GM21723 (cell line): ENCODE results near the gene SERGEF.
A peak's percentile ranks its signal among the peaks of the same experiment; 100 is the strongest.
"Not testable (repeated sequence)": the region's sequence is repeated elsewhere in the genome, so short reads cannot be mapped to it uniquely, and the experiment has no call there.

Source experiments
- ATAC-seq: cut with Tn5 transposase; IDR thresholded peaks from one replicate; pipeline ENCODE4 v1.9.1; 2021; ENCODE audit warnings: mild to moderate bottlenecking, moderate library complexity; ENCODE audit not compliant: unreplicated experiment

SERGEF gene

DNA sequence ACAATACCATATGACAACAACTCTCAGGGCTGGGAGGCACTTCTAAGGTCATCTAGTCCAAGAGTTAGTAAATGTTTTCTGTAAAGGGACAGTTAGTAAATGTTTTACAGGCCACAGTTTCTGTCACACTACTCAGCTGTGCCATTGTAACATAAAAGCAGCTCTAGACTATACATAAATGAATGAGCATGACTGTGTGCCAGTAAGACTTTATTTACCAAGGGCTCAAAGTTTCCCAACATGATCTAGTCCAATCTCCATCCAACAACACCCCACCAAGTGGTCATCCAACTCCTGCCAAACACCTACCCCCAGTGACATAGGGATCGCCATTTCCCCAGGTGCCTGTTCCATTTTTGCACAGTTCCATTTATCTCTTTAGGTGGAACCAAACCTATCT is 12.1 kb downstream of the SERGEF start:
- ATAC-seq, result no peak

DNA sequence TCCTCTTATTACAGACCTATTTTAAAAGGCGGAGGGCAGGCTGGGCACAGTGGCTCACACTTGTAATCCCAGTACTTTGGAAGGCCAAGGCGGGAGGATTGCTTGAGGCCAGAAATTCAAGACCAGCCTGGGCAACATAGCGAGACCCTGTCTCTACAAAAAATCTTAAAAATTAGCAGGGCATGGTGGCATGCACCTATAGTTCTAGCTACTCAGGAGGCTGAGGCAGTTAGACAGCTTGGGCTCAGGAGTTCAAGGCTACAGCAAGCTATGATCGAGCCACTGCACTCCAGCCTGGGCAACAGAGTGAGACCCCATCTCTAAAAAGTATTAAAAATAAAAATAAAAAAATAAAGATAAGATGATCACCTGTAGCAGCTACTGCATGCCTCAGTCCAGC is 12.7 kb downstream of the SERGEF start:
- ATAC-seq, result not testable (repeated sequence)

DNA sequence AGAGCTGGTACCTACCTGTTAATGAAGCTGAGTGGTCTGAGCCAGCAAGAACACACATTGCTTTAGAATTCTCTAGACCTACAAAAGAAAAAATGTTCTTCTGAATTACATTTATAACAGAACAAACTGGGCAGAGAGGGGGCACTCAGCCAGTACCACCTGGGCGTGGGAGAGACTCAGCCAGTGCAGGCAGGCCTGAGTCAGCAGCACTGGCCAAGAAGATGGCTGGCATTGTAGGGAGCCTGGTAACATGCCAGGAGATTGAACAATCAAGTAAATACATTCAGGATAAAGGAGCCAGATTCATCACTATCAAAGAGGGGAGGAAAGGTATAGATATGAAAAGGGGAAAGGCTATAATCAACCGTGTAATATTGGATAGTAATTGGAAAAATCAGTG is 19.9 kb downstream of the SERGEF start:
- ATAC-seq, result no peak

DNA sequence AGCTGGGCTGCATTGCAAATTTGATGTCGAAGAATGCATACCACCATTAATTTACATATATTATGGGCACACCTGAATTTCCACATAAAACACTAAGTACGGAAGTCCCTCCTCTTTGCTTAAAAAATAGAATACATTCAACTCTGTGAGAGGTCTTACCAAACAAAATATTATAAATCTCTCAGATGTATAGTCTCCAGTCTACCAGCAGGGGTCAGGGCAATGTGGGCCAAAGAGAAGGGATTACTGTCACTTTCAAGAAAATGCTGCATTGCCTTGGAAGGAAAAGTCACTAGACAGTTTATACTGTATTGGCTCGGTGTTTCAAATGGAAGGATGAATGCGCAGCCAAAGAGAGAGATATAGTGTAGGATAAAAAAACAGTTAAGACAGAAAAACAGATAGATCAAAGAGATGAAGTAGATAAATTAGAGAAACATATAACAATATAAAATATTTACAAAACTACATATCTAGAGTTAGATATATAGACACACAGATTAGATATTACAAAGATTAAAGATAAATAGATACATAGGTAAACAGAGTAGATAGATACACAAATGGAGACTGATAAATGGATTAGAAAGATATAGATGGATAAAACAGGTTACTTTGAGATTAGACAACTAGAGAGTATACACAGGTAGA is 20.9 kb downstream of the SERGEF start:
- peak; percentile 81 for ATAC-seq

DNA sequence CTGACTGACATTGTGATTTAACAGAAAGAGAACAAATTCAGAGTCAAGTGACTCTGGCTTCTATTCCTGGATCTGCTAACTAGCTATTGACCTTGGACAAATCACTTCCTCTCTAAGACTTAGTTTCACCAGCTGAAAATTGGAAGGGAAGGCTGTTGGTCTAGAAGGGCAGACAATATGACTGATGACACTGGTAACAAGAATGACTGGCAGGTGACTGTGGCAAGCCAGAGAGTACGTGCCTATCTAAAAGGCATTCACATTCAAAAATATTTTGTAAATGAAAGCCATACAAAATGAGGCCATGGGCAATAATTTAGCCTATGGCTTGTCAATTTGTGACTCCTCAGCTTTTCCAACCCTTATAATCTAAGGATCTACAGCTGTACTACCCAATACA is 23.5 kb downstream of the SERGEF start:
- ATAC-seq, result no peak

DNA sequence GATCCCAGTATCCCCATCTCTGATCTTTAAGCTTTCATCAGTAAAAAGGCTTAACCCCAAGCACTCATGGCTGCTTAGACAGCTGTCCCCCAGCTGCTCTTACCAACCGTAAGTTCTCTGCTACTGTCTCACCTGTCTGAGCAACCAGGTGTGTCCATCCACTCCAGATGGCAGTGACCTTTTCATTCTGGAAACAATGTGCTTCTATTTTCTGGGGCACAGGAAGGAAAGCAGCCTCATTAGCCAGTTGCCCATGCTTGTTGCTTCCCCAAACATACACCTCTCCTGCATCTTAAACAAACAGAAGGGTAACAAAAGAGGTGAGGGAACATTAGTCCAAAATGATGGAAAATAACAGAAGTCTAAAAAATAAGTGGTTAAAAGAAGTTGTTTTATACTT is 24.4 kb downstream of the SERGEF start:
- ATAC-seq, result no peak

DNA sequence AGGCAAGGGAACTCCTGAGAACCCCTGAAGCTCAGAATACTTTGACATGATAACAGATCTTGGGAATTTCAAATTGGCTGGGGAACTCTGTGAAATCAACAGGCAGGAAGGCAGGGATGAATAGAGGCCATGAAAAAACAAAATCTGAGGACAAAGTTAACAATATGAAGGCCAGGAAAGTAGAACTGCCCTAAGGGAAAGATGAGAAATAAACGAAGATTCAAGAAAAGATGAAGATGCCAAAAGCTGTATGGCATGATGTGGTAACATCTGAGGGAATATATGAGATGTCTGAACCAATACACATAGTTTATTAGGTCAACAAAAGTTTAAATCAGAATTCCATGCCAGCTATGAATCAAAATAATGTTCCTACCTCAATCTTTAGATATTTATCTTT is 25.0 kb downstream of the SERGEF start:
- ATAC-seq, result no peak

DNA sequence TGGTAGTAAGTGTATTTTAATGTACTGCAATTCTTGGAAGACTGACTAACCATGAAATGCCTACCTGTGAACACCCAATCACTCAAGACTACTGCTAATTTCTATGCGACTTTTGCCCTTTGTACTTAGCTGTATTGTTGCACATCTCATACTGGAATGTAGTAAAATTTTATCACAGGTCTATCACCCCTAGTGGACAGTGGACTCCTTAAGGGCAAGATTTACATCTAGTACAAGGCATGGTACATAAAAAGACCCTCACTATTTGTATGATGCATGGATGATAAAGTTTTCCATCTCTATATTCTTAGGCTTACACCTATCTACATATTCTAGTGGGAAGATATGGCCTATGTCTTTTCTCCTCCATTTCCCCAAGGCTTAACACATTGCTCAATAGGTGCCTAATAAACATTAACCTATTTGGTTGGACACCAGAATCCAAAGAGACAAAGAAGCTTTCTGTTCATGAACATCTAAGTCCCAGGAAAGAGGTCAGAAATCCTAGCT is 26.1 kb downstream of the SERGEF start:
- no peak for ATAC-seq

DNA sequence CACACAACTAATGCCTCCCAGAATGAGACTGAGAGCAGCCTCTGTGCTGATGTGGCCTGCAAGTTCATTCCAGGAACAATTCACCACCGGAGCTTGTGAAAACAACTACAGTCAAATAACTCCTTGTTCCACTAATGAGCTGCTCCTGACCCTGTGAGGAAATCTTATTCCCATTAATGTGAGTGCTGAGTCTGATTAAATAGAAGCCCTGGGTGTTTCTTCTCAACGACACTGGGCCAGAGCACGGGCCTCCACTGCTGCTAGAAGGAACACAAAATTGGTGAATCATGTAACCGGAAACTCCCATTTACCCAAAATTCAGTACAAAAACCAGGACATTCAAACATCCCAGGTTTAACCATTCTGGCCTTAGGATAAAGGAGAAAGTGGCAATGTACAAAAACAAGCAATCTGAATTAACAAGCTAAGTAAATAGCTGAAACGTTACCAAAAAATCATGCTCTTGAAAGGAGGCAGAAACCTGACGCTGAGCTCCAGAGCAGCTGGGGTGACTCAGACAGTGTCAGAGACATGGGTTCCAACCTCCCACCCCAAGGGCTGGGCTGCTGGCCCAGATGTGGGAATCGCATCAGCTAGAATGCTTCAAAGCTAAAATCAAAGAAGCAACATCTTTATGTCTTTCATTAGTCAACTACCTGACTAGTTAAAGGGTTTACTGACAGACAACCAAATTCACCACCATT is 26.7 kb downstream of the SERGEF start:
- ATAC-seq, result no peak

DNA sequence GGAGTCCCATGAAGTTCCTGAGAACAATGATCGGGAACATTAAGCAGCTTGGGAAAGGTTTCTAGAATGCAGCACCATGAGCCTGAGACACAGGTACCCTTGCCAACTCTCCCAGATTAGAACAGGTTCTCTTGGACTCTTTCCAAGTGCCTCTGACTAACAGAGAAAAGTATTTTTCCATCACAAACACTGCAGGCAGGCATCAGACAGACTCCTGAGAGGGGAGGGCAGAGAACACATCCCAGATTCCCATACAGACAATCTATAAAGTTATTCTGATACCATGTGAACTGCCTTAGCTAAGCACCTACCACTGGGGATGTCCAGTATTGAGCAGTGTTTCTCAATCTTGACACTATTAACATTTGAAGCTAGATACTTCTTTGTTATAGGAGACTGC is 27.3 kb downstream of the SERGEF start:
- no peak for ATAC-seq

DNA sequence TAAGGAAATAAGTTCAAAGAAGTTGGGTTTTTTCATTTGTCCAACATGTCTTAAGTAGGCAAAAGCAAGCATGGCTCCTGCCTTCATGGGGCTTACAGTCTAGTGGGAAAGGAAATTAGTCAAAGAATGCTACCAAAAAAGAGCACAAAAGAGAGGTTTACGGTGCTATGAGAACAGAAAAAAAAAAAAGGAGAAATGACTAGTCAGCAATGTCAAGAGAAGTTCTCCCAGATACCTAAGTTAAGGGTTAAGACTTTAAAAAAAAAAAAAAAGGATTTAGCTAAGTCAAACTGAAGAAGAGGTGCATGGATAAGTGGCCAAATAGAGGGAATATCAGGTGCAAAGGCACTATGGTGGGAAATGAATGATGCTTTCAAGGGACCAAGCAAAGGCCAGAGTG is 29.3 kb downstream of the SERGEF start:
- no peak for ATAC-seq

DNA sequence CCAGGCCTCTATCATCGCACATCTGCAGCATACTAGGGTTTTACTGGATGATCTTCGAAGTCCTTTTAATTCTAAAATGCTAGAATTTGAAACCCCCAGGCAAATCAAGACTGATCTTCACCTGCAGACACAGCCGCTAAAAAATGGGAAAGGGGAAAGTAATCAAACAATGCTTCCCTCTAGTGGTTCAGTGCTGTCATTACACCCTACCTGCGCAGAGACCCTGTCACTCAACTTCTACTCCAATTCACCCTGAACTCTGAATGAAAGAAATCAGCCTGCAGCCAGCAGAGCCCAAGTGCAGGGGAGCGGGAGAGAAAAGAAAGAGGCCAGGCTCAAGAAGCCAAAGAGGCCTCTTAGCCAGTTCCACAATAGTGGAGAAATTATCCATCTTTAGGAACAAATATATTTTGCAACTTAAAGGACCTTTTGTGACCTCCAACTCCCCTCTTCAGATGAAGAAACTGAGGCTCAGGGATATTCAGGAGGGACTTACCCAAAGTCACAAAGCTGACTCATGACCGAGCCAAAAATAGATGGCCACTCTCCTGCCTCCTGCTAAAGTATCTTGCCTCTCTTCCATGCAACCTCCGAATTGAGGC is 33.0 kb downstream of the SERGEF start:
- no peak for ATAC-seq

DNA sequence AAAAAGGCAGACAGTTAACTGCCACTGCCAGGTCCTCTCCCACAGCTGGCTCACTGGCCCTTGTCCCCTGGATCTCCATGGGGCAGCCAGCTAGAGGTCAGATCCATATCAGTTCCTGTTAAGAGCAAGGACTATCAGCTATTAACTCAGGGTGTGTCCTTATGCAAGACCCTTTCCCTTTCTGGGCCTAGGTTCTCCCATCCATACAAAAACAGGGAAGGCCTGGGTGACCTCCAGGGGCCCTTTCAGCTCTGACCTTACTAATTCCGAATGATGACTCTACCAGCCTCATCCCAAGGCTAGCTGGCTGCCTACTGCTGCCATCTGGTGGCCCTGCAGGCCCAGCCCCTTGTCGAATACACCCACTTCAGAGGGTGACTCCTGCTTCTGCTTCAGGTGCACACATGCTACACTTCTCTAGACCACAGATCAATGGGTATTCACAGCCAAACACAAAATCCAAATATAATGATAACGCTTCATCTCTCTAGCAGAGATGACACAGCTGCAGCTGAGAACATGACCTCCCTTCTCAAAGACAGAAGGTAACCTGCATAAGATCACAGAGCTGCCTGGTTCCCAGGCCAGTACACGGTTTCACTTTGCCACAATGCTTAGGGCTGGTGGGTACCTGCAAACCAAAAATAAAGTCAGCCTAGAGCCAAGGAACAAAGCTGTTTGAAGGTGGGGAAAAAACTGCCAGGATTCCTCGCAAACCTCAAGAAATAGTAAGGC is 34.1 kb downstream of the SERGEF start:
- ATAC-seq, result no peak

DNA sequence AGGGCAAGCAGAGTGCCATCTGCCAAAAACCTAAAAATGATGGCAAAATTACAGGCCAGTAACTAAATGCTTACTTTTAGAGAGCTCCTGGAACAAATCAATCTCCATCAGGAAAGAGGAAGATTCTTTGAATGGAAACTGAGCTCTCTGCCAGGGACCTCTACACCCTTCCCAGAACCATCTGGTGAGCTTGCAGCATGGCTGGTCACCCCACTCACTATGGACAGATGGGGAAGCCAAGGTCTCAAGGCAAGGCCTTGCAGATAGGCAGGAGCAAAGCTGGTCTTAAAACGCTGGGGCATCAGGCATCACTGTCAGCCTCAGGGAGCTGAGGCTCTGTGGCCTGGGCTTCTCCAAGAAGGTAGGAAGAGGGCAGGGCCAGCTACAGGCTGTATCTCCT is 36.2 kb downstream of the SERGEF start:
- no peak for ATAC-seq

DNA sequence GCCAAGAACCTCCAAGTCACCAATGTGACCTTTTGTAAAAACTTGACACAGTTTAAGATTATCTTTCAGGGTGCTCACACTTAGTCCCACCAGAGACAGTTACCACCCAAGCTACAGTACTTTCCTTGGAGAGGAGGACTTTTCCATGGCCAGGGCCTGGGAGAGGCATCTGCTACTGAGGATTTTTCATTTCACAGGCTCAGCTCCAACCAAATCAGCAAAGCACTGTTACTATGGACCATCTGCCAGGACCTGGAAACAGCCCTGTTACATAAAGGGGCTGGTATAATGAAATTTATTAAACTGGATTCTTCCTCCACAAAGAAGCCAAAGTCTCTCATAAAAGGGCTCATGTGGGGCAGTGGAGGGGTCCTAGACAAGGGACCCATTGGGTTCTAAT is 38.6 kb downstream of the SERGEF start:
- no peak for ATAC-seq

DNA sequence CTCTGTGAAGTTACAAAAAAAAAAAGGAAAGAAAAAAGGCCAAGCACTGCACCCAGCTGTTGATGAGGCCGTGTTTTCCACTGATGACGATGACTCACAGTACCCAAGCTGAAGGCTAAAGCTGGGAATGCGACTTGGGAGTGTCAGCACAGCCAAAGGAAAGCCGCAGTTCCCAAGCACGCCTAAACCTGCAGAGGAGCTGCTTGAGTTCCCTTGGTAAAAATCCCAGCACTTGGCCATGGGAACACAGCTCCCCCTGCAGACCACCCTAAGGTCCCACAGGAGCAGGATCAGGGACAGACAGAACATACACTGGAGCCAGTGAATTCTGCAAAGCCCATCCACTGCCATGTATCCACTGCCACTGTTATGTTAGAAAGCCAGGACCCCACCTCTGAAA is 39.9 kb downstream of the SERGEF start:
- no peak for ATAC-seq

DNA sequence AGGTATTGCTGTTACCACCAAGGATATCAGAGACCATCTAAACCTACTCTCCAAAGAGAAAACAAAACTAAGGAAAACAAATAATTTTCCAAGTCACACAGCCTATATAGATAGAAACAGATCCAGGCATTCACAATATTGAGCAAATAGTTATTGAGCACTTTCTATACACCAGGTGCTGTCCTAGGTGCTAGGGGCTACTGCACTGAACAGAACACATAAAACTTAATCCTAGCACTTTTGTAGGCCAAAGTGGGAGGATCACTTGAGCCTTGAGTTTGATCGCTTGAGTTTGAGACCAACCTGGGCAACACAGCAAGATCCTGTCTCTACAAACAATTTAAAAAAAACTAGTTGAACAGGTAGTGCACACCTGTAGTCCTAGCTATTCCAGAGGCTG is 44.6 kb downstream of the SERGEF start:
- no peak for ATAC-seq

DNA sequence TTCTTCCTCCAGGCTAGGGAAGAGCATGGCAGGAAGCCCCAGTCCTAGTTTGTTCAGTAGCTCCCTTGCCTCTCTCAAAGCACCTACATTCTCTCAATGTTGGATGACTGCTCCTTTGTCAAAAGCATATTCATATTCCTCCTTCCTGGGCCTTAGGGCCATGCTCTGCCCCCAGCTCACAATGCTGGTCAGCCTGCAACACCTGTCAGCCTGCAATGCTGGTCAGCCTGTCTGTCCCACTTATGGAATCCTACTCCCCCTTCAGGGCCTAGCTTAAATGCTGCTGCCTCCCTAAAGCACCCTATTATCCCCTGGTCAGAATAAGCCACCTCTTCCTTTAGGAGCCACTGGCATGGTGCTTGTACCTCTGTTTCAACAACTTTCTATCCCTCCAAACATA is 45.2 kb downstream of the SERGEF start:
- no peak for ATAC-seq

DNA sequence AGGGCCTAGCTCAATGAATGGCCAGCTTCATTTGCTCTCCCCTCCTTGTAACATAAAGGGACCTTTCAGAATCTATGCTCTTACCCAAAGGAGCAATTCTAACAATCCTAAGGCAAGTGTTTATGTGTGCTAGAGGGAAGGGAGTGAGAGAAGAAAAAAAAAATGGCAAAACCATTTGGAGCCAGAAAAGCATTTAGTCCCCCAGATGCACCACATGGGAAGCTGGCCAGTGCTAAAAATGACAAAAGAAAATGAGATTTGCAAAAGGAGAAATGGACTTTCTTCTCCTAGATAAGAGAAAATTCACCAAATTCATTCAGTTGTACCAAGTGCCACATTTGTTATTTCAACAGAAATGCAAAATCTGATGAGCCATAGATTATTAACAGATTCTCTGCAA is 52.8 kb downstream of the SERGEF start:
- no peak for ATAC-seq

DNA sequence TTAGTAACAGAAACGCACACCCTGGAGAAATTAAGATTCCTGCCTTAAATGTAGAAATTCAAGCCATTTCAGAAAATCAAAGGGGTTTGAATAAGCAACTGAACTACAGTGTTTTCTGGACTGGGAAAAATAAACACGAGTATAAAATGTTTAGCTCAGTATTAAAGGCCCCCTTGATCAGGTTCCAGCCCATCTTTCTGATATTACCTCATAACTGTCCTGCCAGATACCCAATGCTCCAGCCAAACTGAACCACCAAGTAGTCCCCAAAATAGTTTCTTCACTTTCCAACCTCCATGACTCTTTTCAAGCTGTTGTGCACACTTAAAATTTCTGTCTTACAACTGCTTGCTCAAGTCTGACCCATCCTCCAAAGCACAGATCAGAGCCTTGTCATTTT is 54.4 kb downstream of the SERGEF start:
- ATAC-seq, result no peak

DNA sequence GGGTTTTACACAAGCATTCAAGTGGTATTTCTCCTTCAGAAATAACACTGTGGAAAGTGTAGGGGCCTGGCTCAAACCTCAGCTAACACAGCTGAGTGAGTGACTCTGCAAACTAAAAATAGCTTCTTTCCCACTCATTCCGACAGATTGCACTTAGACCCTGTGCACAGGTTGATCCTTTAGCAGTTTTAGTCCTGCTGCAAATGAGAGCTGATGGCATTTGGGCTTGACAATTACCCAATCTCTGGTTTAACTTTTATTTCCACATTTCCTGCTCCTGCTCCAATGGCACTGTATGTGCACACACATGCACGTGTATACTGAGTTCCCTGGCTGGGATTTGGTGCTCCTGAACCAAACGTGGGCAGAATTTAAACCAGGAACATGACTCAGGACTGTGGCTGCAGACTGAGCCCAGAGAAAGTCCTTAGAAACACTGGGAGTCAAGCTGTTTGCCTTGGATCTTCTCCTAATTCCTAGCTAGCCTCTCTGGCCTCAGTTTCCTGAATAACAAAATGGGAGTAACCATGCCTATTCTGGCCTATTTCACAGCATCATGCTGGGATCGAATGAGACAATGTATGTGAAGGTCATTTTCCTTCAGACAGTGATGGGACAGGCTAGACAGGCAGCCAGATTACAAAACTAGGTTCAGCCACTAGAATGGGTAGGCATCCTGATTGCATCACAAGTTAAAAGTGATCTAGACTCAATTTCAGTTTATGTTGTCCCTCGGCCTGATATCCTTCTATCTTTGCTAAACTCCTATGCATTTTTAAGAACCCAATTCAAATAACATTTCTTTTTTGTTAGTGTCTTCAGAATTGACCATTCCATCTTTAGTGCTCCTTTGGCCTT is 58.2 kb downstream of the SERGEF start:
- ATAC-seq, result no peak
